WTC11 (cell line): ENCODE measurements around the gene OR52W1. TPM values are rescaled to one million over a fixed set of nuclear protein-coding genes. Genes with fewer than 3 reads are reported as not detected.

Source experiments
- ATAC-seq: fragments of 200-7000 bp; cut with Tn5 transposase; 2 replicates; pipeline ENCODE4 v1.10.0; 2021; ENCODE audit warnings: mild to moderate bottlenecking, moderate library complexity
- CTCF ChIA-PET: fragments of 300-600 bp; sonication (Branson Sonifier 250); formaldehyde crosslinking; loops from one replicate; lab custom pipeline; 2021; ENCODE audit warnings: antibody characterized with exemption; lab: Charles Lee
- POLR2A ChIA-PET: fragments of 350-600 bp; sonication (Branson Sonifier 250); formaldehyde crosslinking; loops from one replicate; lab custom pipeline; 2021; ENCODE audit warnings: antibody characterized with exemption; lab: Charles Lee
- DNase-seq: peaks from one replicate; pipeline ENCODE4 v3.0.0; 2021; ENCODE audit warnings: low spot score
- H3K27ac Mint-ChIP-seq: 2 replicates; pipeline ENCODE4 v1.8.0; 2021; ENCODE audit warnings: mixed read lengths
- H3K27me3 Mint-ChIP-seq: 2 replicates; pipeline ENCODE4 v1.8.0; 2021; ENCODE audit warnings: low read depth, mild to moderate bottlenecking, moderate library complexity, mixed read lengths
- H3K36me3 Mint-ChIP-seq: 2 replicates; pipeline ENCODE4 v1.8.0; 2021; ENCODE audit warnings: mixed read lengths
- H3K4me1 Mint-ChIP-seq: 2 replicates; pipeline ENCODE4 v1.8.0; 2022; ENCODE audit warnings: mixed read lengths
- H3K4me3 Mint-ChIP-seq: 2 replicates; pipeline ENCODE4 v1.8.0; 2021; ENCODE audit warnings: mild to moderate bottlenecking, moderate library complexity, mixed read lengths
- H3K9me3 Mint-ChIP-seq: 2 replicates; pipeline ENCODE4 v1.8.0; 2021; ENCODE audit warnings: mixed read lengths
- AFF4 ChIP-seq: sonication (generic); formaldehyde crosslinking; IDR thresholded peaks from 2 replicates; pipeline ENCODE4 v1.8.1; 2023; ENCODE audit warnings: mild to moderate bottlenecking, missing genetic modification reagents, borderline replicate concordance
- ATF2 ChIP-seq: sonication (generic); formaldehyde crosslinking; IDR thresholded peaks from 2 replicates; pipeline ENCODE4 v1.8.1; 2022; ENCODE audit warnings: low read depth, missing genetic modification reagents, borderline replicate concordance
- CTCF ChIP-seq: fragments of 200-600 bp; IDR thresholded peaks from 2 replicates; pipeline ENCODE4 v1.8.0; 2022; ENCODE audit warnings: antibody characterized with exemption
- ERG ChIP-seq: fragments of 250-450 bp; sonication (Bioruptor Pico); IDR thresholded peaks from 2 replicates; pipeline ENCODE4 v1.8.0; 2021; ENCODE audit warnings: mild to moderate bottlenecking
- FOXP4 ChIP-seq: sonication (generic); formaldehyde crosslinking; IDR thresholded peaks from 2 replicates; pipeline ENCODE4 v1.8.0; 2022; ENCODE audit warnings: mild to moderate bottlenecking, missing genetic modification reagents
- HMGA2 ChIP-seq: fragments of 250-450 bp; sonication (Bioruptor Pico); IDR thresholded peaks from 2 replicates; pipeline ENCODE4 v1.4.0; 2021; ENCODE audit warnings: mild to moderate bottlenecking, moderate library complexity
- NFYB ChIP-seq: sonication (generic); formaldehyde crosslinking; conservative IDR thresholded peaks from 2 replicates; pipeline ENCODE4 v1.8.0; 2022; ENCODE audit warnings: low read depth, missing genetic modification reagents
- RELA ChIP-seq: sonication (generic); formaldehyde crosslinking; IDR thresholded peaks from 2 replicates; pipeline ENCODE4 v1.8.1; 2022; ENCODE audit warnings: missing genetic modification reagents, mild to moderate bottlenecking, borderline replicate concordance
- SMAD3 ChIP-seq: sonication (generic); formaldehyde crosslinking; IDR thresholded peaks from 2 replicates; pipeline ENCODE4 v1.8.0; 2022; ENCODE audit warnings: missing genetic modification reagents, mild to moderate bottlenecking, borderline replicate concordance
- SOX15 ChIP-seq: fragments of 250-450 bp; sonication (Bioruptor Pico); IDR thresholded peaks from 2 replicates; pipeline ENCODE4 v1.9.0; 2021; ENCODE audit warnings: mild to moderate bottlenecking
- ZBTB43 ChIP-seq: sonication (generic); formaldehyde crosslinking; IDR thresholded peaks from 2 replicates; pipeline ENCODE4 v1.8.1; 2023; ENCODE audit warnings: mild to moderate bottlenecking, missing genetic modification reagents
- ZMAT4 ChIP-seq: fragments of 250-450 bp; sonication (Bioruptor Pico); IDR thresholded peaks from 2 replicates; pipeline ENCODE4 v1.9.0; 2021; ENCODE audit warnings: mild to moderate bottlenecking
- ZNF121 ChIP-seq: sonication (generic); formaldehyde crosslinking; IDR thresholded peaks from 2 replicates; pipeline ENCODE4 v1.8.0; 2023; ENCODE audit warnings: missing genetic modification reagents
- total RNA-seq: library from RNA; stranded (reverse); gene quantifications from 3 replicates; pipeline ENCODE4 v1.2.3, GENCODE V29; 2021

OR52W1 gene
- total RNA-seq, 1 experiment from 2014 or later = not detected

GRCh38 chr11:6224421-6224820, 25.4 kb downstream of the OR52W1 start (continued):
- no peak for TF ChIP-seq ZNF121 (CRISPR knock-in tag)
- no peak for TF ChIP-seq SMAD3 (CRISPR knock-in tag)
- TF ChIP-seq CTCF = no peak
- TF ChIP-seq ATF2 = no peak
- no peak for TF ChIP-seq AFF4
- no peak for TF ChIP-seq NFYB (CRISPR knock-in tag)
- no peak for TF ChIP-seq SOX15 (CRISPR knock-in tag)
- no peak for TF ChIP-seq RELA (CRISPR knock-in tag)

GRCh38 chr11:6225024-6225423, 26.0 kb downstream of the OR52W1 start:
- TF ChIP-seq ERG (CRISPR knock-in tag) (no peak), HMGA2 (CRISPR knock-in tag) (no peak), ZBTB43 (no peak), ZMAT4 (CRISPR knock-in tag) (no peak), FOXP4 (CRISPR knock-in tag) (no peak)
- CTCF ChIA-PET = interaction anchor here (2.1 kb wide), 1 partner anchor 138 kb away, joined by 6 read pairs; no protein-coding TSS in a partner anchor
- DNase-seq (no peak), ATAC-seq (no peak)
- no peaks in the 10 kb centered on the region for H3K4me1 Mint-ChIP-seq
- H3K9me3 Mint-ChIP-seq = no peaks in the 10 kb centered on the region
- POLR2A ChIA-PET = interaction anchor here (0.6 kb wide), 1 partner anchor 60 kb away, joined by 3 read pairs; no protein-coding TSS in a partner anchor
- no peak overlapping the region; the same call in 1 of the 2 replicates for H3K27ac Mint-ChIP-seq
- H3K4me3 Mint-ChIP-seq = no peak overlapping the region
- peaks cover 5% of the 10 kb centered on the region for H3K36me3 Mint-ChIP-seq
- H3K27me3 Mint-ChIP-seq = no peaks in the 10 kb centered on the region
